GM12801 (cell line): ENCODE data around the gene KDM7A.

Source experiments
- TF ChIP-seq, protein P1 (sequence below): IDR thresholded peaks from one replicate; pipeline ENCODE4 v1.5.1; 2011; ENCODE audit warnings: control low read depth; ENCODE audit not compliant: insufficient read length; ENCODE audit errors: extremely low read depth

KDM7A gene

DNA sequence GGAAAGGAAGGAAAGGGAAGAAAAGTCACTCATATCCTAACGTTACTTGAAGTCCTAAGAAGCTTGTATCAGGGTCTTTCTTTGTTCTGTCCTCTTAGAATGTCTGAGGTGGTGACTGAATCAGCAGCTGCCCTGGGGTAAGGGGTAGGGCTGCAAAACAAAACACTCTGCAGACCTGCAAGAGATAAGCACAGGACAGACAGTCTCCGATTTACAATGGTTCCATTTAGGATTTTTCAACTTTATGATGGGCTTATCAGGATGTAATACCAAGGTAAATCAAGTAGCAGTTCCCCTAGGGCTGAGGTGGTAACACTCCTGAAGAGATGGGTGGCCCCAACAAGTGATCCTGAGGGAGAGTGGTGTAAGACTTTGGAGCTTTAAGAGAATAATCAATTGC is 16.5 kb downstream of the KDM7A start:
- TF ChIP-seq, protein P1, sequence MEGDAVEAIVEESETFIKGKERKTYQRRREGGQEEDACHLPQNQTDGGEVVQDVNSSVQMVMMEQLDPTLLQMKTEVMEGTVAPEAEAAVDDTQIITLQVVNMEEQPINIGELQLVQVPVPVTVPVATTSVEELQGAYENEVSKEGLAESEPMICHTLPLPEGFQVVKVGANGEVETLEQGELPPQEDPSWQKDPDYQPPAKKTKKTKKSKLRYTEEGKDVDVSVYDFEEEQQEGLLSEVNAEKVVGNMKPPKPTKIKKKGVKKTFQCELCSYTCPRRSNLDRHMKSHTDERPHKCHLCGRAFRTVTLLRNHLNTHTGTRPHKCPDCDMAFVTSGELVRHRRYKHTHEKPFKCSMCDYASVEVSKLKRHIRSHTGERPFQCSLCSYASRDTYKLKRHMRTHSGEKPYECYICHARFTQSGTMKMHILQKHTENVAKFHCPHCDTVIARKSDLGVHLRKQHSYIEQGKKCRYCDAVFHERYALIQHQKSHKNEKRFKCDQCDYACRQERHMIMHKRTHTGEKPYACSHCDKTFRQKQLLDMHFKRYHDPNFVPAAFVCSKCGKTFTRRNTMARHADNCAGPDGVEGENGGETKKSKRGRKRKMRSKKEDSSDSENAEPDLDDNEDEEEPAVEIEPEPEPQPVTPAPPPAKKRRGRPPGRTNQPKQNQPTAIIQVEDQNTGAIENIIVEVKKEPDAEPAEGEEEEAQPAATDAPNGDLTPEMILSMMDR: no peak

DNA sequence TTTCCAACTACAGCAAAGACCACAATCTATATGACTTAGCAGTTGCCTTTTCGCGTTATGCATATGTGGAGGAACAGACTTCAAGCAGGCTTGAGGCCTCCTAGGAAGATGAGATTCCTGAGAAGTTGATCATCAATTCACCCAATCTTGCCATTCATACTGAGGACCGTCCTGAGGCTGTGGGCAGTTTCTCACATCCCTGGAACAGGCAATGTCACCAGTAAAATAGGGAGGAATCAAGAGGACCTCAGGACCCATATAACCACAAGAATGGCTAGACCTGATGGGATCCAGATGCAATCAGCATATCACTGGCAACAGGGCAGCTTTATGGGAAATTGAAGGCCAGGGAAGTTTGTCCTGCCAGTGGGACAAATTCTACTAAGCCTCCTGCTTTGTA is 17.3 kb downstream of the KDM7A start:
- TF ChIP-seq, protein P1: no peak

DNA sequence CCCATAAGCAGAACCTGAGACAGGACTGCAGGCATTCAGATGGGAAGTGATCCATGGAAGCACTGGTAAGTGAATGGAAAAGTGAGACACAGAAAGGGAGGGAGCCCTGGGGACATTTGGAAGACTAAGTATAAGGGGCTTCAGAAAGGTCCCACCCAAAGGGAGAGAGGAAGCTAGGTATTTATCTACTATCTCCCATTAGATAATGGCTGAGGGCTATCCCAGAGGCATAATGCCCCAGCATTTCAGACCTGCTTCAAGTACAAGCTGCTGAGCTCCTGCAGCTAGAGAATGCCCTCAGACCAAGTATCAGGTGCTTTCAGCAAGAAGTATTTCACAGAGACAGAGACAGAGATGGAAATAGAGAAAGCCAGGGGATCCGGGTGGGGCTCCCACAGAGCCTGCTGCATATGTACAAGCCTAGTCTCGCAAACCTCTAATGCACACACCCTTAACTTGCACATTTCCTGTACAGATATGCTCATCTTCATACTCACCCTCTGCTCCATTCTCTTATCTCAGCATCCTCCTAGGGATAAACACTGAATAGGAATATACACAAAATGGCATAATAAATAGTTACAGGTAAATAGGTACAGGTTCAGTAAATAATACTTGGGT is 20.2 kb downstream of the KDM7A start:
- TF ChIP-seq, protein P1: no peak

DNA sequence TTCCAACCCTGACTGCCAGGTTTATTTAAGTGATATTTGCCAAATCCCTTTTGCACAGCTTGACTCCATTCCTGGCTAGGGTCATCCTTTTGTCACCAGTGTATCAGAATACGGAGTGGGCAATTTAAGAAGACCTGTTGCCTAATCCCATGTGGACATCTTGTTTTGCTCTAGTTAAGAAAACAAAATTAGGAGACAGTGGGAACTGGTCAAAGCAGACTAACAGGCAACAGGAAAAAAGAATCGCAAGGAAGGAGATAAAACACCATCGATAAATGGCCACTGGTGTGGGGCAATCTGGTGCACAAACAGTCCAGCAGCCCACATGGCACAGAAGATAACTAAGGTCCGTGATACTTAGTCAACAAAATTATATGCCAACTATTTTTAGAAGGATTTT is 21.4 kb downstream of the KDM7A start:
- TF ChIP-seq, protein P1: no peak

DNA sequence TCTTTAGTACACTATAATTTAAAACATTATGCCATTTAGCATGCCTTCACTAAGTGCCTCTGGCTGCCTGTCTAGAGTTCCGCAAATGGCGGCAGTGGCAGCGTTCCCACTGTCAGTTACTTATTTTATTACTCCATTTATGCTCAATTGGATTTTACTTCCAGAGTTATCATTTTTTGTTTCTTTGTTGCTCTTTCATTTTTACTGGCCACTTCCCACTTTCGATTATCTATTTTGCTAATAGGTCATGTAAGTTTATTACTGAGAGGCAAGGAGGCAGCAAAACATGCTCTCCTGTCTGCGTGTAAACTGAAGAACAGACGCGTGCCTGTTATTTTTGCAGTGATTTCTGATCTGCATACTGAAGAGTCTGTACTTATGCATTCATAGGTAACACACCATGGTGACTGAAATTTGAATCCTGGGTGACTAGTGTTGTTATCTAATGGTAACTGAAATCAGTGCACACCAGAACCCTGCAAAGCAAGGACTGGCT is 23.1 kb downstream of the KDM7A start:
- TF ChIP-seq, protein P1: no peak

DNA sequence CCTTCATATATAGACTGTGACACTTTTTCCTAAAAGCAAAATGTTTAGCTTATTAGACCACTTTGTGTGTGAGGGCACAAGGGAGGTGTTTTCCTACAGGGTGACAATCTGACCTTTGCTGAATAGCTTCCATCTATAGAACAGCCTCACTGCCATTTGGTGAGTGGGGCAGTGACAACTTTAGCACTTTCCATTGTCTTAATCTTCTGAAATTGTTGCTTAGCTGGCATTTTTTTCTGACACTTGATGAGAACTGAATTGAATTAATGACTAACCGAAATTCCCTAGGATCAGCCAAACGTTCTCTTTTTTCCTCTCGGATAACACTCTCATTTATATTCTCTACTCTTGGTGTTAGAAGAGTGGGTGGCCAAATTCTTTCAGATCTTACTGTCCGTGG is 30.2 kb downstream of the KDM7A start:
- TF ChIP-seq, protein P1: no peak

DNA sequence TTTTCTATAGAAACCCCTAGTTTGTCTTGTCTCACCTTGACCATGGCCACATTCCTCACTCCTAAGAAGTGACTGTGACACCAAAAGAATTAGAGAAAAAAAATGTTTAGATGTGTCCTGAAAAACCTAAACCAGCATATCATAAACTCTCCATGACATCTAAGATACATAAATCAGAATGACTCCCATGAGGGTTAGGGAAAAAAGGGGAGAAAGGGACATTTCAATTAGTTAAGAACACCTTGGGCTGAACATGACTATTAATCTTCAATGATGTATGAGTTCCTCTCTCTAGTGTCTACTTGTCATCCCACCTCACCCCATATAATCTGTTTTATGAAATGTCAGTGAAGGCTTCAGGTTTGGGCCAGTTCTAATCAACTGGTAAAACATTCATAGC is 31.1 kb downstream of the KDM7A start:
- TF ChIP-seq, protein P1: no peak
